ENCODE measurements around the gene SERTAD2.

Gene SERTAD2, protein sequence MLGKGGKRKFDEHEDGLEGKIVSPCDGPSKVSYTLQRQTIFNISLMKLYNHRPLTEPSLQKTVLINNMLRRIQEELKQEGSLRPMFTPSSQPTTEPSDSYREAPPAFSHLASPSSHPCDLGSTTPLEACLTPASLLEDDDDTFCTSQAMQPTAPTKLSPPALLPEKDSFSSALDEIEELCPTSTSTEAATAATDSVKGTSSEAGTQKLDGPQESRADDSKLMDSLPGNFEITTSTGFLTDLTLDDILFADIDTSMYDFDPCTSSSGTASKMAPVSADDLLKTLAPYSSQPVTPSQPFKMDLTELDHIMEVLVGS

DNA sequence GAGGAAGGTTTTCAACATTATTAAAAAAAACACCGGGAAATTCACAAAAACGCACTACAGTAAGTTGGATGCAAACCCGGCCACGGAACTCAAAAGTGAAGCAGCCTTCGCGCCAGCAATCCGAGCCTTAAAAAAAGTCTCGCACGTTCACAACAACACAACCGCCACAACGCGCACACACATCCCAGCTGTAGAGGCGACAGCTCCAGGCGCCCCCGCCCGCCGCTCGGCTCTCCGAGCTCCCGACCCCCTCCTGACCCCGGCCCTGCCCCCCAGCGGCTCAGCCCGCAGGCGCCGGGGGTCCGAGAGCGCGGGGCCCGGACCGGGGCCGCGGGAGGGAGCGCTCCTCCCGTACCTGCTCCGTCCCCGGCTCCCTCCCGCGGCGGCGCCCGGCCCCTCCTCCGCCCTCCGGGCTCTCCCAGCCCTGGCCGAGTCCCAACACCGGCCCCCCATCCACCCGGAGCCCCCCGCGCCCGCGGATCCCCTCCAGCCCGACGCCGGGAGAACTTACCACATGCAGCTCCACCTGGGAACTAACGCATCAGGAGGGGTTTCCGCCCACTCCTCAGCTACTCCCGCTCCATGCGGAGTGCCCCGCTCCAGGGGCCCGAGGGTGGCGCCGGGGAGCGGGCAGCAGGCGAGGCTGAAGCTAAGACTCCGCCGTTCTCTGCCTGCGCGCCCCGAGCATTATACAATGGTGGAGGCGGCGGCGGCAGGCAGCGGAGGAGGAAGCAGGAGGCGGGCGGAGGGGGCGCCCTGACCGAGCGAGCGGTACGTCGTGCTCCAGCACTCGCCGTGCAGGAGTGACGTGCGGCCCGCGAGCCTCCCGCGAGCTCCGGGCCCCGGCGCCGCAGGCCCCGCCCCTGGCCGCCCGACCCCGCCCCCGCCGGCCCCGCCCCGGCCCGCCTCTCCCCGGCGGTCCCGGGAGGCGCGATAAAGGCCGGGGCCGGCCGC is at the start of gene SERTAD2:
SERTAD2 (minus strand) TSS at position 805 of the 954 bp plus-strand sequence. CDS start 17,042 bp downstream, outside the sequence.
- peak; percentile 72 to 78 for DNase-seq (ENCODE audit: low read depth in 2 of 2)

DNA sequence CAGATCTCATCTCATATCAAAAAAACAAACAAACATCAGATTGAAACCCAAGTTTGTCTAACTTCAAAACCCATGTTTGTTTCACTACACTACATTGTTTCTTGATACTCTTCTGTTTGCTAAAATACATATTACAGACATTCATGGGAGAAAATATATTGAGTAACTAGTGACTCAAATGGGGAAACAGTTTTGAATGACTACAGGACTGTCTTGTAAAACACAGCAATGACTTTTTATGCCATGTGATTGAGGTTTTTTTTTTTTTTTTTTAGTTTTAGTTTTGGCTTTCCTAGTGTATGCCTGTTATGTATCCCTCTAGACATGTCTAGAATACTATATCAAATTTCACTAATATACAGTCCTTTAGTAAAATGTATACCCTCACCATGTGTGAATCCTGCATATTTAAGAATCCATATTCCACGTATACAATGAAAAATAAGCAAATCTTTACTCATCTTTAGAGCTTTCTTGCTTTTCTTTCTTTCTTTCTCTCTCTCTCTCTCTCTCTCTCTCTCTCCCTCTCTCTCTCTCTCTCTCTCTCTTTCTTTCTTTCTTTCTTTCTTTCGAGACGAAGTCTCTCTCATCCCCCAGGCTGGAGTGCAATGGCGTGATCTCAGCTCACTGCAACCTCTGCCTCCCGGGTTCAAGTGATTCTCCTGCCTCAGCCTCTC is 46.6 kb upstream of the SERTAD2 start:
- no peak for DNase-seq (ENCODE audit: low read depth in 2 of 2)

DNA sequence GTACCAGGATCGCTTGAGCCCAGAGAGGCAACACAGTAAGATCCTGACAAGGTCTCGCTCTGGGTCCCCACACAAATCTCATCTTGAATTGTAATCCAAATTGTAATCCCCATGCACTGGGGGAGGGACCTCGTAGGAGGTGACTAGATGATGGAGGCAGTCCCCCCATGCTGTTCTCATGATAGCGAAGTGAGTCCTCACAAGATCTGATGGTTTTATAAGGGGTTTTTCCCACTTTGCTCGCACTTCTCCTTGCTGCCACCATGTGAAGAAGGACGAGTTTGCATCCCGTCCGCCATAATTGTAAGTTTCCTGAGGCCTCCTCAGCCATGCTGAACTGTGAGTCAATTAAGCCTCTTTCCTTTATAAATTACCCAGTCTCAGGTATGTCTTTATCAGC is 46.0 kb upstream of the SERTAD2 start:
- no peak for DNase-seq (ENCODE audit: low read depth in 2 of 2)

DNA sequence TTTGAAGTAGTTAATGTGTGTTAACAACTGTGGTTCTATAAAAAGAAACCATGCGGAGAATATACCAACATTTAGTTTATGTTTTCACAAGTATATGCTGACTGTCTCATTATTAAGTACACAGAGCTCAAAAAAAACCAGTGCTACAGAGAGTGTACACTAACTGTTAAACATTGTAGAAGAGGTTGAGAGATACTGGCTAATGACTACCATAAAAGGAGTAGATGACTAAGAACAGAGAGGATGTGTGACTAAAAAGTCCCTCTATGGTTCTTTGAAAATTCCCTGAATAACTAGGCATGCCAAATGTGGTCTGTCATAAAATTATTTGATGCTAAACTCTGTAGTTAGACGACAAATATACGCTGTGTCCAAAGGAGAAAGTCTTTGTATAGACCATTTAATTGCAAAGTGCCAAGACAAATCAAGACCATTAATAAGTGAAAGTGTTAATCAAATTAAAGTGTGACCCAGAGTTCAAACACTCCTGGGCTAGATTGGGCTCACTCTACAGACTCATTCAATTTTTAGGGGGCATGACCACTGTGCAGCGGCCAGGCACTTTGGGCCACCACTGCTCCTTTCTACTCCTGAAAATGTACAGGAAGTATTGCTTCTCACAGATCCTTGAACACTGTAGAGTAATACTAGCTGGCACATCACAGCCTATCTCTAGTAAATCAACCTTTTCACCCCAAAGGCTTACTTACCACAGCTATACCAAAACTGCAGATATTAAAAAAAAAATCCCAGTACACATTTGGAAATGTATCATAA is 45.1 kb upstream of the SERTAD2 start:
- no peak for DNase-seq (ENCODE audit: low read depth in 2 of 2)

DNA sequence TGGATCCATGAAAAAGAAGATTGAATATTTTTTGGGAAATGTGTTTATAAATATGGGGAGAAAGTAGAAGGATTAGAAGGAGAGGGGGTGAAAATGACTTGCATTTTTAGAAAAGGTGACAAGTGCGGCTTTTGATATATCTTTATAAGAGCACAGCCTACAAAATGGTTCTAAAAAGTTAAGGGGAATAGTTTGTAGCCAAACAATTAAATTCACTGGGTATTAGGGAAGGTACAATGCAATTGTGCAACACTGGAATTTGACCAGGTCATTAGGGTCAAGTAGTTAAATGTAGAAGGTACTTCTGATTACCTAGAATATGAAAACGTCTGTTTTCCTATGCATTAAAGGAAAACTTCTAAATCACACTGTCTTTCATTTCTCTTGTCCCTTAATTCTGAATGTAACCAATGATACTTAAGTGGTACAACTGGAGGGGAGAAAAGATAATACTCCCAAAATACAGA is 44.5 kb upstream of the SERTAD2 start:
- DNase-seq (ENCODE audit: low read depth in 2 of 2) = no peak

DNA sequence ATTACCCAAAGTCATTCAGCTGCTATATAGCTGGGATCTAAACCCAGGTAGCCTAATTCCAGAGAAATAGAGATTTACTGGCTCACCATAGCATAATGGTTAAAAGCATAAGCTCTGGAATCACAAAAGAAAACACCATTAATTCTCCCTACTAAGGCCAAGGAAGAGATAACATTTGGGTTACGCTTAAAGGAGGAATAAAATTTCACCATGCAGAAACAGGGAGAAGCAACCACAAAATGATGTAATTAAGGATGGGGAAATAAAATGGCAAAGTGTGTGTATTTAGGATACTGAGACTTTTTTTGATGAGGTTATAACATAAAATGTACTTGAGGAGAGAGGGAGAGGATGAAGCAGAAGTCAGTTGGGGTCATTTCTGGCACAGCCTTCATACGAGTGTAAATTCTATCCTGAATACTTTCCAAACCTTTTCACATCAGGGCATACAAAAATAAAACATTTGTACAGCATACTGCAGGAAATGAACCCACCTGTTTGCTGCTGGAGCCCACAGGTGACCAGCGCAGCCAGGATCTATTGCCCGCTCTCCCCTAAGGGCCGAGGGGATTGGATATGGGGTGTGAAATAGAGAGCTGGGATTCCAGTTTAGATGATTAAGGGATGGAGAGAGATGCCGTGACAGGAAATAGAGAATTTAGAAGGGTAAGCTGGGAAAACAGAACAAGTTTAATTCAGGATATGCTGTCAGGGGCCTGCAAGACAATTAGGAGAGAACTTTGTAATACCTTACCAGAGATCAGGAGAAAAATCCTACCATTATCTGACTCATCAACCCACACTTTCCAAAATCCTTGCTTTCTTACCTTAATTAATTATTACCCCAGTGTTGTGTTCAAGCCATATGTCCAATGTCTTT is 43.8 kb upstream of the SERTAD2 start:
- DNase-seq (ENCODE audit: low read depth in 2 of 2) = no peak

DNA sequence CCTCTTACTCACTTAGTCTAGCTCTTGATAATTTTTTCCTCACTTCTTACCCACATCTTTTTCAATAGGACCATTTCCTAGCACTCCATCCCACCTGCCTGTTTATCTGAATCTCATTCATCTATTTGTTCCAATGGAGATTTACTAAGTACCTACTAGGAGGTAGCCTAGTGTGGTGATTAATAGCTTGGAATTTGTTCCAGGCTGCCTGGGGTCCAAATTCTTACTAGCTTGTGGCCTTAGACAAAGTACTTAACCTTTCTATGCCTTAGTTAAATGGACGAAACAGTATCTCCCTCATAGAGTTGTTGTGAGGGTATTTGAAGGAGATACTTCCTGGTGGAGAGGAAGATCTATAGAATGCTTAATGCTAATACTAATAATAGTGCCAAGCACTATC is 42.9 kb upstream of the SERTAD2 start:
- no peak for DNase-seq (ENCODE audit: low read depth in 2 of 2)

DNA sequence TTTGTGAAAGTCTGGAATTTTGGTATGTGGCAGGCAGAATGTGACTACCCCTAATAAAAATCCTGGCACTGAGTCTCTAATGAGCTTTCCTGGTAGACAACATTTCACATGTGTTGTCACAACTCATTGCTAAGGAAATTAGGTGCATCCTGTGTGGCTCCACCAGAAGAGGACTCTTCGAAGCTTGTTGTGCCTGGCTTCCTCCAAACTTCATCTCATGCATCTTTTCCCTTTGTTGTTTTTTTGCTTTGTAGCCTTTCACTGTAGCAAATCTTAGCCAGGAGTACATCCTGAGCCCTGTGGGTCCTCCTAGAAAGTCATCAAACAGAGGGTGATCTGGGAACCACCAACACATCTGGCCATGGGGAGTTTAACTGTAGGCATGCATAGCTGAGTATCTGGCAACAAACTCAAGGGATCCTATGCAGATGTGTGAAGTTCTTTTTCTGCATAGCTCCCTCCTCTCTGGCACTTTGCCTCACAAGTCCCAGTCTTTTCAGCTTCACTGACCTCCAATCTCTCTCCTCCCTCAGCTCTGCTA is 42.1 kb upstream of the SERTAD2 start:
- no peak for DNase-seq (ENCODE audit: low read depth in 2 of 2)

DNA sequence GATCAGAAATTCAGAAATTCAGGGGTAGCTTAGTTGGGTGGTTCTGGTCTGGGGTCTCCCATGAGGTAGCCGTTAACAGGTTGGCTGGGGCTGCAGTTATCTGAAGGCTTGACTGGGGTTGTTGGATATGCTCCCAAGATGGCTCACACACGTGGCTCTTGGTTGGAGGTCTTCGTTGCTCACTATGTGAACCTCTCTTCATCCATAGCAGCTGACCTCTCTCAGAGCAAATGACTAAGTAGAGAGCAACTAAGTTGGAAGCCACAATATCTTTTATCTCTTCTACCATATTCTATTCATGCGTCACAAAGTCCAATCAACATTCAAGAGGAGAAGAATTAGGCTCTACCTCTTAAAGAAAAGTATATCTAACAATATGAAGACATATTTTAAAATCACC is 38.7 kb upstream of the SERTAD2 start:
- no peak for DNase-seq (ENCODE audit: low read depth in 2 of 2)

DNA sequence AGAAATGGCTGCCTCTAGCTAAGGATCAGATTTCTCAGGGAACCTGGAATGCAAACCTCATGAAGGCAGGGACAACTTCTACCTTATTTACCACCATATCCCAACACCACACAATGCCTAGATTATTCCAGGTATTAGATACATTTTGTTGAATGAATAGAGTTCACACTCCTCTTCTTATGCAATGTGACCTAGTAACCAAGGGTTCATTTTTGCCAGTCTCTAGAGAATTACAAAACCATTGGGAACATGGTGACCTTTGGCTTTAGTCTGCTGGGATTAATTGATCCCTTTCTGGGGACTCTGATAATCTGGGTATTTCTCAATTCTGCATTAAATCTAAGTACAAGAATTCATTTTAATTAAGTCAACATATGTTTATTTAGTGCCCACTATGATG is 35.2 kb upstream of the SERTAD2 start:
- DNase-seq (ENCODE audit: low read depth in 2 of 2) = no peak

DNA sequence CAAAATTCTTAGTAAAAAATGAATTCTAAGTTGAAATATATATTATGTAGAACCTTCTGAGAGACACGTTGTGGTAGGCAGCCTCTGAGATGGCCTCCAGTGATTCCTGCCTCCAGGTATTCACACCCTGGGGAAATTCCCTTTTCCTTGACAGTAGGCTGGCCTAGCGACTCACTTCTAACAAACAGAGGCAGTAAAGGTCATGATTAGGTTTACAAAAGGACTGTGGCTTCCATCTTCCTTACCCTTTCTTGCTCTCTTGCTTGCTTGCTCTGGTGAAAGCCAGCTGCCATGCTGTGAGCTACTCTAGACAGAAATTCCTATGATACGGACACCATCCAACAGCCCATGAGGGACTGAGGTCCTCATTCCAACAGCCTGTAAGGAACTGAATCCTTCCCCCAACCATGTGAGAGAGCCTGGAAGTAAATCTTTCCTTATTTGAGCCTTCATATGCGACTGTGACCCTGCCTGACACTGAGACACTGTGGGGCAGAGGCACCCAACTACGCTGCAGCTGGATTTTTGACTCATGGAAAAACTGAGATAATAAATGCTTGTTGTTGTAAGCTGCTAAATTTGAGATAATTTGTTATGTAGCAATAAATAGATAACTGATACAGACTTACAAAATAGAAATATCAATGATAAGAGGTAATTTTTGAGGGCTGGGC is 32.7 kb upstream of the SERTAD2 start:
- DNase-seq (ENCODE audit: low read depth in 2 of 2) = no peak

DNA sequence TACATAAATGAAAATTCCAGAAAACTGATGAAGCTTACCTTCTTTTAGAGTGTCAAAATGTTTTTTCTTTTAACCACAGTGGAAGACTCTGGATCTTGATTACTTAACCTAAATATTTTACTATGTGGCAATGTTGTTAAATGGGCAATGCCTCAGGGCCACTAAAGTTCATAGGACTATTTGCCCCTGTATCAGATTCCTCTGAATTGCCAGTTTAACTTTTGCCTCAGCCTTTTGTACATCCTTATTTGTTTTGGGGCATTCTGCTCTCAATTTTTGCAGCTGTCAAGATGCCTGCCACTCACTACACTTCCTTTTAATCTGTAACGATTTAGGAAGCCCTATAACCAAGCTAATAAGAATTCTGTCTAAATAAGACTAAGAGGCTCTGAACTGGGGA is 31.7 kb upstream of the SERTAD2 start:
- no peak for DNase-seq (ENCODE audit: low read depth in 2 of 2)

DNA sequence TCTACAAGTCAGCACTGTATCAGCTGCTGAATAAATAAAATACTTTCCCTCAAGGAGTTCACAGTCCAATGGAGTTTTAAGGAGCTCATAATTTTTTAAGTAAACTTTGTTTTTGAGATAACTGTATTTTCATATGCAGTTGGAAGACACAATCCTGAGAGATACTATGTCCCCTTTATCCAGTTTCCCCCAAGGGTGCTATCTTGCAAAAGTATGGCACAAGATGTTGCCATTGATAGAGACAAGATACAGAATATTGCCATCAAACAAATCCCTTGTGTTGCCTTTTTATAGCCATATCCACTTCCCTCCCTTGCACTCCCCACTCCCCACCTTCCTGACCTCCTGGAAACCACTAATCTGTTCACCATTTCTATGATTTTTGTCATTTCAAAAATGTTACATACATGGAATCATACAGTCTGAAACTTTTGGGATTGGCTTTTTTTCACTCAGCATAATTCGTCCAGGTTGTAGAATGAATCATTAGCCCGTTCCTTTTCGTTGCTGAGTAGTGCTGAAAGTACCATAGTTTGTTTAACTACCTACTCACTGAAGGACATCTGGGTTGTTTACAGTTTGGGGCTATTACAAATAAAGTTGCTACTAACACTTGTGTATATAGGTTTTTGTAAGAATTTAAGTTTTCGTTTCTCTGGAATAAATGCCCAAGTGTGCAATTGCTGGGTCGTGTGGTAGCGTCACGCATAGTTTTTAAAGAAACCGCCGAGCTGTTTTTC is 30.2 kb upstream of the SERTAD2 start:
- DNase-seq (ENCODE audit: low read depth in 2 of 2) = no peak

DNA sequence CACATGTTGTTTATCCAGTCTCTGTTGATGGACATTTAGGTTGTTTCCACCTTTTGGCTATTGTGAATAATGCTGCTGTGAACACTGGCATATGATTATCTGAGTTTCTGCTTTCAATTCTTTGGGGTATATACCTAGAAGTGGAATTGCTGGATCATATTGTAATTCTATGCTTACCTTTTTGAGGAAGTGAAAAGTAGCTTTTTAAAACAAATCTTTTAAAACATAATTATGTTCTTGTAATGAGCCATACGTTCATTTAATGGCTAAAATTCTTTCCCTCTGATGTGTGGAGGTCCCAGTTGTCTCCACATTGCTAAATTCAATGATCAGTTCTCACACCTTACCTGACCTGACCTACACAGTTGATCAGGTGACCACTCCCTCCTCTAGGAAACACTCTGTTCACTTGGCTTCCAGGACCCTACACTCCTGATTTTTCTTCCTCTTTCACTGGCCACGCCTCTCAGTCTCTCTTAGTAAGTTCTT is 27.8 kb upstream of the SERTAD2 start:
- no peak for DNase-seq (ENCODE audit: low read depth in 2 of 2)

DNA sequence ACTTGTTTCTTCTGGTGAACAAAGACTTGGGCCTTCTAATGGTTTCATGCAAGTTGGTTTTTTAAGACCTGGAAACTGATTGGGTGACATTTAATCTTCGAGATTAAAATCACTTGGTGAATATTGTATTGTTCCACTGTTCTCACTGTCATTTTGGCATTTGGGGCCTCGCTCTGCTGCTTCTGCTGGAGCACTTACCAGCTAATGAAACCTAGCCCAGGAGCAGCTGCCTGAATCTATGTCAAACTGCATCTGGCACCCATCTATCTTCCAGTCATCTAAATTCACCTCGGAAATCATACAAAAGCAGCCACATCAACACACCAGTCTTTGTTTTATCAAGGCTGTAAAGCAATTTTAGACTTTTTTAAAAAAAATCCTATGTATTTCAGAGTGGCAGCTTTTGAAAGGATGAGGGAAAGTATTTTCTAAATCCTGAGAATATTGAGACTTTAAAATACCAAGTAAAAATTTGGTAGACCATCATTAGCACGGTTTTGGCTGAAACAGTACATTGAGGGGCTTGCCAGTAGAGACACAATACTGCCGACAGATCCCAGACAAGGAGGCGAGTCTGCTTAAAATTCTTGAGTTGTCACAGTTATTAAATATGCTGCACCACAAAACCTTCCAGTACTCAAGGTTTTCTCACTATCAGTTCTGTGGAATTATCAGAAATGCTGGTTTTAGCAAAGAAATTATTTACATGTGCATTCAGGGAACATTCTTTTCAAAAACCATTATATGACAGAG is 26.1 kb upstream of the SERTAD2 start:
- DNase-seq (ENCODE audit: low read depth in 2 of 2) = no peak

DNA sequence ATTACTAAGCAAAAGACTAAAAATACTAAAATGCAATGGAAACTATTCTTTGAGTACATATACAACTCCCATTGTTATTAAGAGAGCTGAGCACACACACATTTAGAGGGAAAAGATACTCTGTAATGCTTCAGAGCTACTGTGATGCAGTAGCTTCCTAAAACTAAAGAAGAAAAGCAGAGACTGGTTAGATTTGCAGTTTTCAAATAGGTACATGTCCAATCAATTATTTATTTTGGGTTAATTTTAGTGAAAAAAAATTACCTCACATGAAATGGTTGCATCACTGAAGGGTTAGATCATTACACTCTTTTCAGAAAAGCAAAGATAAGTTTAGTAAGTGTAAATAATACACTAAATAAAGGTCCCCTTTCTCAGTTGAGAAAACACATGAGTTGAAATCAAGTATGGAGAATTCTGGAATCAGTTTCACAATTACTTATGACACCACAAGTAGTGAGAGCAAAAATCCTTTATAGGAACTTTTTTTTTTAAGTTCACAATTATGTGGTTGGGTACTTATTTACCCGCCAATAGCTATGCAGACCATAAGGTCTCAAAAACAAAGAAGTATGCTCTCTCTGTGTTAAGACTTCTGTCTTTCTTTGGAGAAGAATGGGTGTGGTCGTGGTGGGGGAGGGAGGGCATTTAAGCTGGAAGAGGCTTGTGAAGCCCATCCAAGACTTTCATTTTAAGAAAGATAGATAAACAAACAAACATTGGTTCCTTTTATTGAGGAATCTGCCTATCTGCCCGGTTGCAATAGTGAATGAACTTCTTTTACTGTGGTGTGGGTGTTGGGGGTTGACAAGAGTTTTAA is 25.3 kb upstream of the SERTAD2 start:
- DNase-seq (ENCODE audit: low read depth in 2 of 2) = no peak

DNA sequence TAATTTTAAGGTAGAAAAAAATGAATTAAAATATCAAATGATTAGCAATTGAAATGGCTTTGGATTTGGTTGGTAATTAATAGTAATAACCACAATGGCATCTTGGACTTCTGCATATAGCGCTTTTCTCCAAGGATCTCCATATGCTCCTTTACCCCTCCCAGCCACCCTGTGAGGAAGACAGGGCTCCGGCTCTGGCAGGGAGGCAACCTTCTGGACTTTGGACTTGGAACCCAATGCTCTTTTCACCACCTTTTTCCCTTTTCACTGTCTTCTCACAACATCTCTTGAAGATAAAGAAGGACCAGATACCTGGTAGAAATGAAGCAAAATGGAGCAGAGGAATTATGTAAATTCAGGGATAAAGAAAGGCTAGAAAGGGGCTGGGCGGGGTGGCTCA is 23.8 kb upstream of the SERTAD2 start:
- DNase-seq (ENCODE audit: low read depth in 2 of 2) = no peak

Measured in activated CD8-positive, alpha-beta memory T cell treated with anti-CD3 and anti-CD28 coated beads for 4 hours (primary cell).